NCI-H1092 (cell line): ENCODE measurements around the gene LRP8.
"Not testable (repeated sequence)": the region's sequence is repeated elsewhere in the genome, so short reads cannot be mapped to it uniquely, and the experiment has no call there.

Source experiments
- DNase-seq: peaks from one replicate; lab custom pipeline; 2025; lab: John Stamatoyannopoulos, UW

Gene LRP8

DNA sequence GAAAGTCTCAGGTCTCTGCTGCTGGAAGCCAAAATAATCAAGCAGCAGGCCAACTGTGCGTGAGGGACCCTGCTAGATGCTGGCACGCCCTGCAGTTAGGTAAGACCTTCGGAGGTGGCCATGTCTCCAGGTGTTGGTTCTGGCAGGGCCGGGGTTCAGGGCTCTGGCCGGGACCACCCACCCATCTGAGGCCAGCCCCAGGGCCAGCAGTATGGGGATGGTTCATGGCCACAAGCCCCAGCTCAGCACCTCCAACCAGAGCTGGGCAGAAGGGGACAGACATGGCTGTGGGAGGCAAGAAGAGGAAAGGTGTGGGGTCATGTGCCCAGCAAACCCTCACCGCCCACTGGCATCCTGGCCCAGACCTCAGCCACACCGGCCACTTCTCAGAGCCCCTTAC lies 23.3 kb downstream of the LRP8 start:
- DNase-seq, result no peak

DNA sequence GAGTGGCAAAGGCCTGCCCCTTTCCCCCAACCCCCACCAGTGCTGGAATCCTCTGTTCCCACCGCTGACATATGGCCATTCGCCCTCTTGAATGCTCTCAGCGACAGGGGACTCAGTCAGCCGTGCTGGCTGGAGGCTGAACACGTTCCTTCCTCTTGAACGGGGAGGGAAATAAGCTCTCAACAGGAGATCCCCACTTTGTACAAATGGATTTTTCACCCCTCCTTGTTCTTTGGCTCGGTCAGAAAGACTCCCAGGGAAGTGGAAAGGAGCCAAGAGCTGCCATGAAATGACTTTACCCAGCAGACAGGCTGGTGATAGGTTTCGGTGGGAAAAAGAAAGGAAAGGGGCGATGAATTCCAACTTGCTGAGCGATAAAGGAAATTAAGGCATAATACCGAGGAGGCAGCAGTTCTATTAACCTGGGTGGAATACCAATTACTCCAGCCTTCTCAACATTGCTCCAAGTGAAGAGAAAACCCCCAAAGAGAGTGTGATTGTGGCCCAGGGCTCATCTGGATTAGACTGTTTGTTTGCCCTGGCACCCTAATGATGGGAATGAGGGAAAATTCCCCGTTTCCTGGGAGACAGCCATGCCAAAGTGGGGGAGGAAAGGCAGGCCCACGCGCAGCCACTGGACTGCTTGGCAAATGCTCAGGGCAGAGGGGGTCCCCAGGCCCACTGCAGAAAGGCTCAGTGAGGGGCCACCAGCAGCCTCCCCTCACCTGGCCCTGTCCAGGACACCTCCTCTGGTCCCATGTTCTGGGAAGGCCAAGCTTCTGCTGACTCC lies 23.9 kb downstream of the LRP8 start:
- no peak for DNase-seq

DNA sequence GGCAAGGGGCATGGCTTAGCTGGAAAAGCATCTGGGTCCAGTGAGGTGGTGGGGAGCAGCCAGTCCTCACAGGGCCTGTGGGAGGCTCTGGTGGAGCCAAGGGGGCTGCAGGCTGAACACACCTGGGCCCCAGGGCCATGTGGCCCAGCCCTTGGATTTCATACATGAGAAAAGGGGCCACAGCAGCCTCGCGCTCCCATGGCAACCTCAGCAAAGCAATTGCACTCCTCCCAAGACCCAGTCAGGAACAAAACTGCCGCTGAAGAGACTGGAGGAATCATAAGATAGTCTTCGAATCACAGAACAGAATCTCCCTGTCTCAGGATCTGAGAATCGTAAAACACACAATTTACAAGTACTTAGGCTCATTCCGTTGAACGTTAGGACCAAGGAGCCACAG lies 24.6 kb downstream of the LRP8 start:
- no peak for DNase-seq

DNA sequence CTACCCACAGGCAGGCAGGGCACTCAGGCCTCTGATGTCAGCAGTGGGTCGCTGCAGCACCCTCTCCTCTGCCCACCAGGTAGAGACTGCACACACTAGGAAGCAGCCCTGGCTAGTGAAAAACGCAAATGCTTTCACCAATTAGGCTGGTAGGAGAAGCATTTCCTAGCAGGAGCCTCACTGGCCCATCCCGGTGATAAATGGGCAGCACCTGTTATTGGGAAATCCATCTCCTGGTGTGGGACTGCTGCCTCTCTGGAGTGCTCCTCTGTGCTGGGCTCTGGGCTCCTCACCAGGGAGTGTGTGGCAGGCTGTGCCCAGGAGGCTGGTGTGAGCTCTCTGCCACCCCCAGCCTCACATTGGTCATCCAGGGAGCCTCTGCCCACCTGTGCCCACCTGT lies 28.6 kb downstream of the LRP8 start:
- DNase-seq, result no peak

DNA sequence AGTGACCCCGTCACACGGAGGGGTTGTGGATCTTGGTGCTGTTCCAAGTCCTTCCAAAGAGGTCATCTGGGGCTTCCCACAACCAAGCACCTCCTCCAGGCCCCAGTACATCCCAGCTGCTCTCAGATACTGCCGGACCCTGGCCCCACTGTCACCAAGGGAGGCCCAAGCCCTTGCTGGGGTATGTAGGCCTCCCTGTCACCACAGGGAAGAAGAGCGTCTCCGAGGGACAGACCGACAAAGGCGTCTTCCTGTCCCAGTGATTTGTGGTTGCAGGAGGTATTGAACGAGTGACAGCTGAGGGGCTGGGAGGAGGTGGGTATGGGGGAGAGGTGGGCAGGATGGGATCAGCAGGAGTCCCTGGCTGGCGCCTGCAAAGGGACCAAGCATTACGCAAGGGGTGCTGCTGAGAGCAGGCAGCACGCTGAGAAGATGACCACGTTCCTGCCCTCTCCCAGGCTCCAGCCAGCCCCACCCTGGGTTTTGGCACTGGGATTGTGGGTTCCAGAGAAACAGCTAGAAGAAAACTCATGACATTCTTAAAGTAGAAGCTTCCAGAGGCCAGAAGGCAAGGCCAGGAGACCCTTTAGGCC lies 29.7 kb downstream of the LRP8 start:
- no peak for DNase-seq

DNA sequence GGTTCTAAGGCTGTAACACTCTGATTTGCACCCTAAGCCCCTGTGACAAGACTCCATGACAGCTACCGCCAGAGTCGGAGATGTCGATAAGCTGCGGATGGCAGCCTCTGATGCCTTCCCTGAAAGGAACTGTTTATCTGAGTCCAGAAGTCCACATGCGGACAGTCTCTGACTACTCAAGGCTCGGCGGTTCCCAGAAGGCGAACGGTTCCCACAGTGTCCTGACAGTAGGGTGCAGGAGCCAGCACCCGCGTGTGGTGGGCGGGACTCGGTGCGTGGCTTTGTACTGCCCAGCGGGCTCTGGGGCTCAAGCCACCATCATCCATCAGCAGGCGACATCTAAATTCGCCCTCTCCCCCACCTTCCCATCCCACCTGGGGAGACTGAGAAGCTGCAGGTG lies 30.7 kb downstream of the LRP8 start:
- no peak for DNase-seq

DNA sequence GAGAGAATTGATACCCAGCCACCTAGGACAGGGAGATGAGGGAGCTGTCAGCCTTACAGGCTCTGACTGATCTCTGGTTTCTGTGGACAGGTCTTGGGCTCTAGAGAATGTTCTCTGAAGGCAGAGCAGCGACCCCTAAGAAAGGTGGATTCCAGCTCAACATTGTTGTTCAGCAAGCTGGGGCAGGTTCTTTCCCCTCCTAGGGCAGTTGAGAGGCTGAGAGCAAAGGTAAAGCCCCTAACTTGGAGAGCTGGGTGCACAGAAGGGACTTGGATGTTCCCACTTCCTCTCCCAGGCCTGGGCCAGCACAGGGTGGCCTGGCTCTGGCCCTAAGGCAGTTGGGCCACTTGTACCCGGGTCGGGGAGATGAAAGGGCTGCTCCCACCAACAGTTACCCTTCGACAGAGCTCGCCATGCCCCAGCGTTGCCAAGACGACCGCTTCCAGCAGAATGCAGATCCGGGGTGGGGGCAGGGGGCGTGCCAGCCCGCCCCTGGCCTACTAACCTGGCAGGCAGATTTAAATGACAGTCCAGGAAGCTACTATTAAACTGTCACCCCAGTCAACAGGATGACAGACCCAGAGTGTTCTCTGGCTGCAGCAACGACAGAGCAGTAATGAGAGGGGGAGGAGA lies 31.6 kb downstream of the LRP8 start:
- DNase-seq, result no peak

DNA sequence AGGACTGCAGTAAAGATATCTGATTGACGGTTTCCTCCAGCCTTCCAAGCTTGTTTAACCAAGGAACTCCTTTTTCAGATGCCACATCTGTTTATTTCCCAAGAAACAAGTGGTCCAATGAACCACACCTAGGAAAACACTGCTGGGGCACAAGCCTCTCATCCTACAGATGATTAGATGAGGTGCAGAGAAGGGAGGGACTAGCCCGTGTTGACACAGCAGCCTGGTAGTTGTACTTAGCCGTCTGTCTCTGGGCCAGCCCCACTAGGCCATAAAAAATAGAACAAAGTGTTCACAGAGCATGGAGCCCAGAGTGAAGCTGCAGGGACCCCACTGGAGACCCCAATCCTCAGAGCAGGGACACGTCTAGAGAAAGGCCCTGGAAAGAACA lies 32.1 kb downstream of the LRP8 start:
- no peak for DNase-seq

DNA sequence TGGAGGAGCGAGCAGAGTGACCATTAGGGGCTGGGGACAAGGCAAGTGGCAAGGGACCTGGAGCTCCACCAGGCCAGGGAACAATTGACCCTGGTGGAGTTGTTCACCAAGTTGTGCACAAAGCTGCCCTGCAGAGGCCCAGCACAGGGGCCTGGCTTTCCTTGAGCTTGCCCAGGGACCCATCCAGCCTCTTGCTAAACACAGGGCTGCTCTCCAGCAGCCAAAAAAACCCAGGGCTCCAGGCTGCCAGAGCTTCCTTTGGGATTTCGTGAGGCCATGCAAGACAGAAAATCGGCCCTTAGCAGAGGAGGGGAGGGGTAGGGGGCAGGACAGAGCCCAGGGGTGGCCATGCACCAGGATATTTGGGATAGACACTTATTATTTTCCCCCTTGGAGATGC lies 32.6 kb downstream of the LRP8 start:
- DNase-seq, result no peak

DNA sequence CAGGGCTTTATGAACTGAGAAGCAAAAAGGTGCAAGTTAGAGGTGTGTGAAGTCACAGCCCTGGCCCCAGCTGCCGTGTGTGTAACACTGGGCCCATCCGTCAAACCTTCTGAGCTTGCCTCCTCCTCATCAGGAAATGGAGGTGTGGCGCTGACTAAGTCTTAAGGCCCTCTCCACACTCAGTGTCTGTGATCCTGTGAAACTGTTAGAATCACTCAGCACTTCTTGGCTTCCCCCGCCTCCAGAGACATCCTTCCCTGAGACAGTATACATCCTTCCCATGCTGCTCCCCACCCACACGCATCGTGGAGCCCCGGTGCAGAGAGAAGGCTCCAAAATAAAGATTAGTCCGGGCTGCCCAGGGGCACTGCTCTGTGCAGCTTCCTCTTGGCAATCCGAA lies 33.3 kb downstream of the LRP8 start:
- no peak for DNase-seq

DNA sequence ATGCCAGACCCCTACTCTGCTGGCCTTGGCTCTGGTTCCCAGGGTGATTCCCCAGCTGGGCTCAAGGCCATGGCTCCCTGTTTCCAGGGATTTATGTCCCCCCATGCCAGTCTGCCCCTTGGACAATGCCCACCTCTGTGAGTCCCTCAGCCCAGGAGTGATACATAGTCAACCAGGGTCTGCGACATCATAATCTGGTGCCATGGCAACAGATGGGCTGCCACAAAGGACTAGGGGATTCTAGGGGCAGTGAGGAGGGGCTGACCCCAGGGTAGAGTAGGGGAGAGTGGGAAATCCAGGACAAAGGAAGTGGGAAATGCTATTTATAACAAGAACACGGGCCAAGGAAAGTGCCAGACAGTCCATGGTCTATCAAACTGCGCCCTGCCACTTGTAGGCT lies 33.8 kb downstream of the LRP8 start:
- DNase-seq, result no peak

DNA sequence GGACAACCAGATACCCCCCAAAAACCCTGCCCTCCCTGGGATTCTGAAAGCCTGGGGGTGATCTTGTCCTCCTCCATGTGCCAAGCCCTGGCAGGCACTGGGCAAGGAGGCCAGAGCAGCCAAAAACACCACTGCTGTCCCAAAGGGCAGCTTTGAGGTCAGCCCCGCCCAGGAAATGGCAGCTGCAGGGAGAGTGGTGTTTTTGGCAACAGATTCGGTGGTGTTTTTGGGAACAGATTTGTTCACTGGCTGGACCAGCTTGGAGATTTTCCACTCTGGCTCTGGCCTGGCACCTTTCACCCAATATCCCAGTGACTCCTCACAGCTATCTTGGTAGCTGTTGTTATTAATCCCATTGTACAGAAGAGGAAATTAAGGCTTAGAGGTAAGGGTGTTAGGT lies 34.7 kb downstream of the LRP8 start:
- no peak for DNase-seq

DNA sequence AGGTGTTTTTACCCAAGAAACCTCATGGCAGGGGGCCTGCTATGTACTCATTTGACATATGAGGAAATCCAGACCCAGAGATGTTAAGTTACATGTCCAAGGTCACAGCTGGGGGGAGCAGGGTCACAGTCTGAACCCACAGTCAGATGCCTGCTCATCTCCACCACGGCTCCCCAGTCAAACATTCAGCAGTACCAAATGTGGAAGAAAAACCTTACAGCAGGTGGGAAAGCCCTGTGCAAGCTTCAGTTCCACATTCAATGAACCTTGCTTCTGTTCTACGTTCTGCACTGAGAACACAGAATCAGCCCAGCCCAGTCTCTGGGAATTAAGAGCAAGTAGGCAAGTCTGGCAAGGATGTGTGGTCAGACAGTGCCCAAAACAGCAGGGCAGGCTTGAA lies 35.2 kb downstream of the LRP8 start:
- DNase-seq, result no peak

DNA sequence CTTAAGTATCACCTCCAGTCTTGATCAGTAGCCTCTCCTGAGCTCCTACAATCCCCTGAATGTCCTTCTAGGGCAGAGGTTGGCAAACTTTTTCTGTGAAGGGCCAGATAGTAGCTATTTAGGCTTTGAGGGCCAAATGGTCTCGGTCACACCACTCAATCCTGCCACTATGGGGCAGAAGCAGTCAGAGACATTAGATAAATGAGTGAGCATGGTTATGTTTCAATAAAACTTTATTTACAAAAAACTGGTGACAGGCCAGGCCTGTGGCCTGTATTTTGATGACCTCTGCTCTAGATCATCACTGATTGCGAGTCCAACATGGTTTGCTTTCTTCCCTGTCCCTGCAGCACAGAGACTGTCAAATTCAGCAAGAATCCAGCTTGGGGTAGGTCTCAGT lies 36.3 kb downstream of the LRP8 start:
- DNase-seq, result no peak

DNA sequence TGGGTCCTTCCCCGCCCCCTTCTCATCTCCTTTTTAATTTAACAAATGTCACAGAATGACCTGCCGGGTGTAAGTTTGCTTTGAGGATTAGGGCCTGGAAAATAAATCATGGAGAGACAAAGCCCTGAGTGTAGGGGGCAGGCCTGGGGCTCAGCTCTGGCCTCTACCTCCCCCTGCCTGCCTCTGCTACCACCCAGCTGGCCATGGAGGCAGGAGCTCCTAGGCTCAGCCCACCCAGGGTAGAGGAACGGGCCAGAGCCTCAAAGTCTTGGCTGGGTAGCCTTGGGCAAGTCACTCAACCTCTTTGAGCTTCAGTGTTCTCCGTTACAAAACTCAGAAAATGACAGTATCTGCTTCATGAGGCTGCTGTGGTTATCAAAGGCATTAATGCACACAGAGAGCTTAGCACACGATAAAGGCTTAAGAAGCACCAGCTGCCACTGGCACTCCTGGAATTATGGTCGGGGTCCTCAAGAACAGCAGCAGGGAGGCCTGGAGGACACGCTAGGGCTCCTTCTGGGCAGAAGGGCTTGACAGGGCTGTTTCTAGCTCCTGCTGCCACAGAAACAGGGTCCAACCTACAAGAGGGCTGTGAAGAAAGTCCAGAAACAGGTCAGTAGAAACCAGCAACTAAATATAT lies 39.0 kb downstream of the LRP8 start:
- DNase-seq, result no peak

DNA sequence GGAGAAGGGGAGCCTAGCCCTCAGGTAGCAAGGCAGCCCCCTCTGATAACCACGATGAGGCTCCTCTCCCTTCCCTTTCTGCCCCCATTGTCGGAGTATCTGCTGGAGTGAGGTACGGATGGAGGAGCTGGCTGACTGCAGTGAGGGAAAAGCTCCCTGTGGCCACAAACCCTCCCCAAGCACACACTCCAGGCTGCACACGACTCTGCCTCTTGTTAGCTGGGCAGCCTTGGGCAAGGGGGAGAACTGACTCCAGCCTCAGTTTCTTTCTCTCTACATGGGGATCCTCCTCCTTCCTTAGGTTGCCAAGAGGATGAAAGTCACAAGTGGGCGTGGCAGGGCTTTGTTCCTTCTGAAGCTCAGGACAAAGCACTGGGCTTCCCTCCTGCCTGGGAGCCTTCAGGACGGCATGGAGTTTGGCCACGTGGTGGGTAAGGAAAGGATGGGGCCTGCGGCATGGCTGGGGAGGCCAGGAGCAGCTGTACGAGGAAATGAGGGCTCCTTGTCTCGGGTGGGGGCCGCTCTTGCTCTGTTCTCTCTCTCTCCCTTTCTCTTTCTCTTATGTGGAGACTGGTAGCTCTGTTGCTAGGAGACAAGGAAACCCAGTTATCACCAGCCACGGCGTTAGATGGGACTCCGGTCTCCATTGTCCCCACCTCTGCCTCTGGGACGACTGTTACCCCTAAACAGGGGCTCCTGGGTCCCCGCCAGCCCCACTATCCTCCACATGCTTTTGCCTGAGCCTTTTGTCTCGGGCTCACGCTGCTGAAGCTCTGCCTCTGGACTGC lies 39.7 kb downstream of the LRP8 start:
- no peak for DNase-seq

DNA sequence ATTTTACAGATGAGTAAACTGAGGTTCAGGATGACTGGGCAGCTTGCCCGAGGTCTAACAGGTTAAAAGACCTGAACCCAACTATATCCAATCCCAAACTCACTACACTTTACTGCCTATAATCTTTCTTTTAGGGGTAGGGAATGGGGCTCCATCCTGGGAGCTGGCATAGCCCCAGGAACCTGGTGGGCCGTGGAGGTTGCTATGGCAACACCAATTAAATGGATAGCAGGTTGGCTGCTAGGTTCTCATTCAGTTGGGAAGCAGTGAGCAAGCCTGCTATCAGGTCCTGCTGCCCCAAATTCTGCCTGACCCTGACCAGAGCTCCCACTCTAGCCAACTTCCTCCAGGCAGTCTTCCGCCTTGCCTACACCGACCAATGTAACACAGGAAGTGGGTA lies 40.9 kb downstream of the LRP8 start:
- peak; percentile 26 for DNase-seq

DNA sequence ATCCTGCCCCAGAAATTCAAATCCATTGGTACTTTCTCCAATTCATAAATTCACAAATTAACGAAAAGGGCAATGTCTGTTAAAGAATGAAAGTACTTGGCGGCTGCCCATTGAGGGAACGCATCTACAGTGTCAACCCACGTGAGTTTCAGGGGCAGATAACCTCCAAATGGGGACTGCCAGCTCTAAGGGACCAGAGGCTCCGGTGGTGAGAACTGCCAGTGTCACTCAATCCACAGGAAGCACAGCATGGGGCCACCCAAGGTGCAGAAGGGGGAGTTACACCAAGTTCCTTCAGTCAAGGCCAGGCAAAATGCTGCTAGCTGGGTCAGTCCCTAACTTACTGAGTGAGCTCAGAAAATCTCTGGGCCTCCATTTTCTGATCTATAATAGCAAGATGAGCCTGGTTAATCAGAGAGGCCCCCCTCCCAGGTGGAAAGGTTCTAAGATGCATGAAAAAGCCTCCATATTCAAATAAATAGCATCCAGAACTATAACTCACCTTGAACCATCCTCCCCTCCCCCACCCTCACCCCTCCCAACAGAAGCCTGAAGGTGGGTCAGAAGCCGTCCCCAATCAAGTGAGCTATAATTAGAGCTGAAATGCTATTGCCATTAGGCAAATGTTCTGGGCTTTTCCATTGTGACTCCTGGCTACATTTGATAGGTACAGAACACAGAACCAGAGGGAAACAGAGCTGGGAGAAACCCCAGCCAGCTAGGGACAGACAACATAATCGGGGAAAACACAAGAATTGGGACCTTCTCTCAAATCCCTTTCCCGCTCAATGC lies 41.7 kb downstream of the LRP8 start:
- DNase-seq, result no peak

DNA sequence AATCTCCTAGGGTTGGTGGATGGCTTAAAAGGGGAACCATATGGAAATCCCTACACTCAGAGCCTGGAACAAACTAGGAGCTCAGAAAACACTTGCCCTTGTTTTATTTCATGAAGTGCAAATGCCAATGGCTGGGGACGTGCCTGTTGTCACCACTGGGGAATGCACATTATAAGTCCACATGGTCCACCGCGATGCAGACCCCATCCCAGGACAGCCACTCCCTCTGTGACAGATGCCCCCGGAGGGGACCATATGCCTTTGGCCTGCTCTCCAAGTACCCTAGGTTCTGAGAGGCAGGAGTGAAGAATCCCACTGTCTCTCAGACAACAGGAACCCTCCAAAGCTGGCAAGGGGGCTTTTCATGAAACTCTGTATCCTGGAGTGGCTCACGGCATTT lies 42.3 kb downstream of the LRP8 start:
- DNase-seq, result no peak

DNA sequence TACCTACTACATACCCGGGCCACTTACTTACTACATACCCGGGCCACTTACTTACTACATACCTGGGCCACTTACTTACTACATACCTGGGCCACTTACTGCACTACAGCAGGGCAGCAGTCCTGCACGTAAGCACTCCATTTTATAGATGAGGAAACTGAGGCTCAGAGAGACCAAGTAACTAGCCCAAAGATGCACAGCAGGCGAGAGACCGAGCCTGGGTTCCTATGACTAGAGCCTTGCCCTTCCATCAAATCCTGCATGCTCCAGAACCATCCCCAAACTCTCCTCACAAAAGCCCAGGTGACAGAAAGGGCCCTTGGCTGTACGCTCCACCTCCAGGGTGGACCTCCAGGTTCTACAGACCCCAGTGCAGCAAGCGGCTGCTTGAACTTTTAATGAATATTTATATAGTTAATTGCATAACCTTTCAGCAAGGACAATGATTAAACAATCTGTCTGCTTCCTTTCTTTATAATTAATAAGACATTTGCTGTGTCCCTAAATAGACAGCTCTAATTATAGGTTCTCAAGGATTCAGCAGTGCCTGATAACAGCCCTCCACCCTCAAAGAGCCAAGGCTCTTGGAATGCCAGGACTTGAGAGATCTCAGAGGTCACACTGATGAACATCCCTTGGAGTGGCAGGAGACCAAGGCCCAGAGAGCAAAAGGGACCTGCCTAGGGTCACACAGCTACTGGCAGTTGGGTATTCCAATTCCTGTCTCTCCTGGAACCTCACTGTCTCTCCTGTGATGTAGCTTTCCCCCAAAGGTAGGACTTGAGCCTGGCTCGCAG lies 43.4 kb downstream of the LRP8 start:
- DNase-seq, result no peak

DNA sequence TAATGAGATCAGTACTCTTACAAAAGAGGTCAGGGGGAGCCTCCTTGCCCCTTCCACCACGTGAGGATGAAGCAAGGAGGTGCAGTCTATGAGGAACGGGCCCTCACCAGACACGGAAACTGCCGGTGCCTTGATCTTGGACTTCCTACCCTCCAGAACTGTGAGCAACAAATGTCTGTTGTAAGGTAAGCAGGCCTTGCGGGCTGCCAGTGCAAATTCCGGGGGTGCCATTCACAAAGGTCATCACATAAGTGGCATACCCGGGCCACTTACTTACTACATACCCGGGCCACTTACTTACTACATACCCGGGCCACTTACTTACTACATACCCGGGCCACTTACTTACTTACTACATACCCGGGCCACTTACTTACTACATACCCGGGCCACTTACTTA lies 44.7 kb downstream of the LRP8 start:
- not testable (repeated sequence) for DNase-seq
